NCI-H146 treated with DMSO at 0.1 percent for 48 hours (cell line): ENCODE data around the gene VPS35.

Experiments
- DNase-seq: peaks from one replicate; lab custom pipeline; 2025; ENCODE audit not compliant: unreplicated experiment; lab: John Stamatoyannopoulos, UW

The VPS35 gene

GRCh38 chr16:46620266-46621005, 68.5 kb downstream of the VPS35 start:
- DNase-seq = no peak

DNA sequence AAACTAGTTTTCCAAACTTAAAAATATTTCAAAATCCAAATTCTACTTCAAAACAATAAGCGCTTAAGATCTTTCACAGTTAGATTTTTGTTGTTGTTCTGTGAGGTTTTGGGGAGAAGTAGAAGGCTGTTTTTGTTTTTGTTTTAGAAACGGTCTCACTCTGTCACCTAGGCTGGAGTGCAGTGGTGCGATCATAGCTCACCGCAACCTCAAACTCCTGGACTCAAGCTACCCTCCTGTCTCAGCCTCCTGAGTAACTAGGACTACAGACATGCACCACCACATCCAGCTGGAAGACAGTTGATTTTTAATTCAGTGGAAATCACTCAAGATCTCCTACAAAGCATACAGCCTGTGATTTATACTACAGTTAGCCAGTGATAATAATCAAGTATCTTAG, 70.5 kb downstream of the VPS35 start:
- no peak for DNase-seq

GRCh38 chr16:46614006-46614405, 75.0 kb downstream of the VPS35 start:
- no peak for DNase-seq

DNA sequence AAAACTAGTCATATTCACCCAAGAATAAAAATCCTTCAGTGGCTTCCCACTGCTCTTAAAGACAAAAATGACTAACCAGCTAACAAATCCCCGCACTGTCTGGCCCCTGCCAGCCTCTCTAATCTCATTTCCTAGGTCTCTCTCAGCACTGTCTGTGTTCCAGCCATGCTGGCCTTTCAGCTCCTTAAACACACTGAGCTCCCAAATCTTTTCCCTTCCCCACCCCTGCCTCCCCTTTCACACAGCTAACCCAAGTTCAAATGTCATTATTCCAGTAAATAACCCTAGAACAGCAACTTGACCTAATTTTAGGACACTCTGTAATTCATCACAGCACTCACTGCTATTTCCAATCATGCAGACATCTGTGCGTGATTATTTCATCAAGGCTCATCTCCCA, 75.6 kb downstream of the VPS35 start:
- no peak for DNase-seq

GRCh38 chr16:46612121-46612520, 76.9 kb downstream of the VPS35 start:
- DNase-seq = no peak

GRCh38 chr16:46607529-46607928, 81.4 kb downstream of the VPS35 start:
- peak; percentile 0 for DNase-seq

GRCh38 chr16:46606231-46606630, 82.7 kb downstream of the VPS35 start:
- no peak for DNase-seq
